HG03439 (cell line): ENCODE results near the gene ICA1L.

Source experiments
- ATAC-seq: cut with Tn5 transposase; IDR thresholded peaks from one replicate; pipeline ENCODE4 v1.9.1; 2021; ENCODE audit warnings: mild to moderate bottlenecking, moderate library complexity; ENCODE audit not compliant: unreplicated experiment

The ICA1L gene

GRCh38 chr2:202786842-202787241 lies 84.7 kb downstream of the ICA1L start:
- no peak for ATAC-seq

GRCh38 chr2:202782940-202783558 lies 88.5 kb downstream of the ICA1L start:
- no peak for ATAC-seq

- peak; percentile 97 for ATAC-seq
These were observed 91.0 kb downstream of the ICA1L start for GRCh38 chr2:202780514-202781021.

- ATAC-seq: no peak
These were observed 93.3 kb downstream of the ICA1L start for GRCh38 chr2:202778217-202778616.

GRCh38 chr2:202774104-202774503 lies 97.5 kb downstream of the ICA1L start:
- ATAC-seq: no peak

- no peak for ATAC-seq
These were observed 98.1 kb downstream of the ICA1L start for GRCh38 chr2:202773301-202773973.

GRCh38 chr2:202771741-202772460 lies 99.7 kb downstream of the ICA1L start:
- ATAC-seq: no peak

- no peak for ATAC-seq
These were observed 100.2 kb downstream of the ICA1L start for GRCh38 chr2:202771336-202771735.

- no peak for ATAC-seq
These were observed 102.4 kb downstream of the ICA1L start for GRCh38 chr2:202769201-202769600.

GRCh38 chr2:202768273-202768672 lies 103.3 kb downstream of the ICA1L start:
- no peak for ATAC-seq

GRCh38 chr2:202765436-202765835 lies 106.1 kb downstream of the ICA1L start:
- no peak for ATAC-seq

- ATAC-seq: no peak
These were observed 106.6 kb downstream of the ICA1L start for GRCh38 chr2:202764991-202765390.

GRCh38 chr2:202763916-202764315 lies 107.7 kb downstream of the ICA1L start:
- no peak for ATAC-seq

GRCh38 chr2:202762556-202762955 lies 109.0 kb downstream of the ICA1L start:
- ATAC-seq: no peak

- no peak for ATAC-seq
These were observed 110.7 kb downstream of the ICA1L start for GRCh38 chr2:202760848-202761247.

GRCh38 chr2:202758604-202759003 lies 113.0 kb downstream of the ICA1L start:
- ATAC-seq: no peak

GRCh38 chr2:202758128-202758527 lies 113.4 kb downstream of the ICA1L start:
- no peak for ATAC-seq

- ATAC-seq: no peak
These were observed 114.2 kb downstream of the ICA1L start for GRCh38 chr2:202757339-202757738.

GRCh38 chr2:202756598-202756997 lies 115.0 kb downstream of the ICA1L start:
- no peak for ATAC-seq

- no peak for ATAC-seq
These were observed 116.6 kb downstream of the ICA1L start for GRCh38 chr2:202754936-202755335.

GRCh38 chr2:202752071-202752470 lies 119.5 kb downstream of the ICA1L start:
- no peak for ATAC-seq
